ENCODE results near the gene DGKQ.

- TF ChIP-seq CTCF (IDR thresholded peaks at IDR 0.05; ENCODE audit: low read depth, low read length), result no peak
- no peak for TF ChIP-seq EZH2phosphoT487 (IDR thresholded peaks at IDR 0.05; ENCODE audit: low read depth)
These were observed 40.1 kb upstream of the DGKQ start for GRCh38 chr4:1013225-1014073.
